IPS DF 4.7 (cell line): ENCODE measurements around the gene OR8D1.
"Not testable (repeated sequence)": the region's sequence is repeated elsewhere in the genome, so short reads cannot be mapped to it uniquely, and the experiment has no call there.

Experiments used
- DNase-seq: peaks from one replicate; pipeline ENCODE4 v3.0.0-alpha.2; 2013; ENCODE audit warnings: low spot score; ENCODE audit errors: extremely low read depth

OR8D1 gene

DNA sequence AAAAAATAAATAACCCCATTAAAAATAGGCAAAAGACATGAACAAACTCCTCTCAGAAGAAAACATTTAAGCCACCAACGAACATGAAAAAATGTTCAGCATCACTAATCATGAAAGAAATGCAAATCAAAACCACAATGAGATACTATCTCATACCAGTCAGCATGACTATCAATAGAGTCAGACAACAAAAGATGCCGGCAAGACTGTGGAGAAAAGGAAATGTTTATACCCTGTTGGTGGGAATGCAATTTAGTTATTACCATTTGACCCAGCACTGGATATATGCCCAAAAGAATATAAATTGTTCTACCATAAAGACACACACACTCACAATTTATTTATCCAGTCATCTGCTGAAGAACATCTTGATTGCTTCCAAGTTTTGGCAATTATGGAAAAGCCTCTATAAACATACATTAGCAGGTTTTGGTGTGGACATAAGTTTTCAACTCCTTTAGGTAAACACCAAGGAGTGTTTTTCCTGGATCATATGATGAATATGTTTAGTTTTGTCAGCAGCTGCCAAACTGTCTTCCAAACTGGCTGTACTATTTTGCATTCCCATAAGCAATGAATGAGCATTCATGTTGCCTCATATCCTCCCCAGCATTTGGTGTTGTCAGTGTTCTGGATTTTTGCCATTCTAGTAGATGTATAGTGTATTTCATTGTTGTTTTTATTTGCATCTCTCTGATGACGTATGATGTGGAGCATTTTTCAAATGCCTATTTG, 28.0 kb downstream of the OR8D1 start:
- DNase-seq = no peak

GRCh38 chr11:124278261-124278660, 35.5 kb downstream of the OR8D1 start:
- DNase-seq = no peak

- no peak for DNase-seq
These were observed 35.9 kb downstream of the OR8D1 start for GRCh38 chr11:124277804-124278203.

DNA sequence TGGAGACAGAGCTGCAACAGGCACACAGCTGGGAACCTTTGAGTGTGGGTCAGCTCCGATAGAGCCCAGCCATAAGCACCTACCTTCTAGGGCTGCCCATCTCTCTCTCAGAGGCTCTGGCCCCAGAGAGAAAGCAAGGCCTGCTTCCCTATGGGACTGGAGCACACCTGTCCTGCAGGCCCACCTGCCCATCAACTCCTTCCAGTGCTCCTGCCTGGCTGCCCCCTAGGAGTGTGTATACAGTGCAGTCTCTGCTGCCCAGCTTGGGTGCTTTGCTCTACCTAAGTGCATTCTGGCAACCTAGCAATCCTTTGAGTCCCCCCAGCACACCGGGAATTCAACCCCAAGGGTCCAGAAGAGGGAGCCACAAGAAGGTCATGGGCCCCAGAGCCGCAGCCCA, 36.5 kb downstream of the OR8D1 start:
- DNase-seq = no peak

DNA sequence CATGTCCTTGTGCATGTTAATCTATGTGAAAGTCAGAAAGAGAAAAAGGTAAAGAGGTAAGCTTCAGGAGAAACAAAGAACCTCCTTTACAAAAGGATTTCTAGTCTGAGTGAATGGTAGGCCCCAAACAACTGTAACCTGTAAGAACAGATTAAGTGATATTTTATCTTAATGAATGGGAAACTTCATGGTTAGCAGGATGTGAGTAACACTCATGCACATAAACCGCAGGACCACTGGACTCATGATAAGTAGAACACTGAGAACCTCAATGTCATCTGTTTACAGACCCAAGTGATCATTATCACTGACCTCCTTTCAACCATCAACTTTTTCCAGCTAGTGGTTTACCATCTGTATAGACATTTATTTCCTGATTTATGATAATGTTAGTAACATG, 37.7 kb downstream of the OR8D1 start:
- no peak for DNase-seq

DNA sequence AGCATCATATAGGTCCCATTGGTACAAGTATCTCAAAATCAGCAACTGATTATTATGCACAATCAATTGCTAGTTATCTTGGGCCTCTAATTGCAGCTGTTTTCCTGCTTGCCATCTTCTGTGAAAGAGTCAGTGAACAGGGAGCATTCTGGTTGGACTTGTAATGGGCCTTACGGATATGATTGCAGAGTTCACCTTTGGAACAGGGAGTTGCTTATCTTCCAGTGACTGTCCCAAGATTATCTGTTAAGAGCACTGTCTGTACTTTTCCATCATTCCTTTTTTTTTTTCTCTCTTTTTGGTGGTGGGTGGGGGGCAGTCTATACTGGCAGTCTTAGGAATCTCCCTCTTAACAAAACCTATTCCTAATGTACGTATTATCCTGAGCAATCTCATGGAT, 39.7 kb downstream of the OR8D1 start:
- DNase-seq = no peak

DNA sequence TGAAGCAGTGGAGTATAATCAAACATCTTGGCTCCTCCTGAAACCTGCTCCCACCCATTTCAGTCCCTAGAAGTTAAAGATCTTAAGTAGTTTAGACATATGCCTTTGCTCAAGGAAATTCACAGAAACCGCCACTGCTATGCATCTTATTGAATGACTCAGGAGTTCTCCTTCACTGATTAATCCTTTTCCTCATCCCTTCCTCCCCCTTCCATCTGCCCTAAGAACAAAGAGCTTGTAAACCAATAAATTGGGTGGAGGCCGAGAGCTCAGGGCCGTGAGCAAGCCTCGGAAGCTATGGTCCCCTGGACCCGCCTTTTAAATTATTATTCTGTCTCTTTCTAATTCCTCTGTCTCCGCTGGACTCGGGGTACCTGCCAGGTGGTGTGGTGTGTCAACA, 42.9 kb downstream of the OR8D1 start:
- not testable (repeated sequence) for DNase-seq

- DNase-seq = not testable (repeated sequence)
These were observed 48.7 kb downstream of the OR8D1 start for GRCh38 chr11:124265041-124265440.

GRCh38 chr11:124256076-124256475, 57.7 kb downstream of the OR8D1 start, which contains the start of gene OR8G5:
TSS of gene OR8G5 (plus strand) at chr11:124256376. CDS start at chr11:124264932, 8,556 bp downstream.
- no peak for DNase-seq
